Fibroblast of skin of right biceps (primary cell): ENCODE results near the gene ARL8A.
"Not testable (repeated sequence)": the region's sequence is repeated elsewhere in the genome, so short reads cannot be mapped to it uniquely, and the experiment has no call there.

Experiments used
- DNase-seq: peaks from one replicate; pipeline ENCODE4 v3.0.0-alpha.2; 2013

The ARL8A gene

GRCh38 chr1:202156590-202156989 is 12.1 kb upstream of the ARL8A start:
- no peak for DNase-seq

DNA sequence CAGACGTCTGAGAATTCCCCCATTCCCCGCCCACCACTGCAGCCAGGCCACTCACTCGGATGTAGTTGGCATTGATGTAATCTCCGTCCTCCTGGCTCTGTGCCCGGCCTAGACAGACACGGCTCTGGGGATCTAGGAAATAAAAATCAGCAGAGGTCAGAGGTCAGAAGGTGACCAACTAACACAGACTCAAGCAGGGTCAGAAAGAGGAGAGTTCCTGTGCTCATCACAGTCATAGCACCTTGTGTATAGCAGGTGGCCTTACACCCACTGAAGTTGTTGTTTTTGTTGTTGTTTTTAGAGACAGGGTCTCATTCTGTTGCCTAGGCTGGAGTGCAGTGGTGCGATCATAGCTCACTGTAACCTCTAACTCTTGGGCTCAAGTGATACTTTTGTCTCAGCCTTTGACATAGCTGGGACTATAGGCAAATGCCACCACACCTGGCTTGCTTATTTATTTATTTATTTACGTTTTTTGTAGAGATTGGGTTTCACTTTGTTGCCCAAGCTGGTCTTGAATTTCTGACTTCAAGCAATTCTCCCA is 11.0 kb upstream of the ARL8A start:
- DNase-seq, result no peak

- peak; percentile 53 for DNase-seq
These were observed 10.4 kb upstream of the ARL8A start for GRCh38 chr1:202154766-202155477.

DNA sequence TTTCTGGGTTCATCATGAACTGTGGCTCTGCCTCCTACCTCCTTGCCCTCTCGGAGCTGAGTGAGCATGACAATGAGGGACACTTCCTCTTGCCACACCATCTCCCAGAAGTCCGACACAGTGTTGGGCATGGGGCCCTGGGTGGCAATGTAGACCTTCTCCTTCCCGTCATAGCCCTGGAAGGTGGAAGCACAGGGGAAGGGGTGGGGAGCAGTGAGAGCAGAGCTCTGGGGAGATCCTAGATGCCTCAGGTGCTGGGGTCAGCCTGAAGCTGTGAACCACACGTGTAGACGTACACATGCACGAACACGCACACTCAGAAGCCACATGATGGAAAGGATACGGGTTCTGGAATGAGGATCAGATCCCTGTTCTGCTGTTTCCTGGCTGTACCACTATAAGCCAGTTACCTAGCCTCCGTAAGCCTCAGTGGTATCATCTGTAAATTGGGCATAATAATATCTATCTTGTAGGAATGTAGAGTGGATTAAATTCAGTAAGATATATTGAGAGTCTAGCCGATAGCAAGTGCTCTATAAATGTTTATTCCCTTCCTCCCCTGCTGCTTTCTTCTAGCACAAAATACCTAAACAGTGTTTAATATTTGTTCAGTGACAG is 9.7 kb upstream of the ARL8A start:
- no peak for DNase-seq

GRCh38 chr1:202153284-202153683 is 8.7 kb upstream of the ARL8A start:
- no peak for DNase-seq

- no peak for DNase-seq
These were observed 7.9 kb upstream of the ARL8A start for GRCh38 chr1:202152399-202152798.

GRCh38 chr1:202151045-202151444 is 6.5 kb upstream of the ARL8A start:
- no peak for DNase-seq

DNA sequence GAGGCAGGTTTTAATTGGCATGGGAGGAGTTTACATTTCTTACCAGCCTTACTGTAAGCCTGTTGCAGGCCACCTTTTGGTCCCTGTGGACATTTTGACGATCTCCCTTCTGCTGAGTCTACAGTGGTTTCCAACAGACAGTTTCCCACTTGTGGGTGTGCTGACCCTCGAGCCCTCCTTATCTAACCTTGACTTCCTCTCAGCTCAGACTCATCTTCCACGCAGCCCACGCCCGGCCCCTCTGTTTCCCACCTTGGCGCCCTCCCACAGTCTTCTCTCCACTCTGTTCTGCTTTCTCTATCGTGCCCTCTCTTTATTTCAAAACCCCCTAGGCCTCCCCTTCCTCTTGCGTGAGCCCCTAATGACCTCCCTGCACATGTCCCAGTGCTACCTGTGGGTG is 6.1 kb upstream of the ARL8A start:
- no peak for DNase-seq

DNA sequence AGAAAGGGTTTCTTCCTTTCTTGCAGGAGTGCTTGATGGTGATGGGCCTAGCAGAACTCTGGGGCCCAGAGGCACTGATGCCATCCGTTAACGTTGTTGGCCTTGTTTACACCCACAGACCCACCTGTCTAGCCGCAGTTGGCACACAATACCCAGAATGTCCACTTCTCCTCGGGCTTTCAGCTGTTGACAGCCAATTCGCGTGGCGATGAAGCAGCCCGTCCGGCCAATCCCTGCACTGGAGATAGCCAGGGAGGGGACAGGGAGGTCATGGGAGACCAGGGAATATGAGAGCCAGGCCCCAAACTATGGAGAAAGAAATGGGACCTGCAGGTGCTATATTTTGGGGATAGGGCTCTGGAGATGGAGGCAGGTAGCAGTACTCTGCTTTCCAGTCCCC is 5.7 kb upstream of the ARL8A start:
- no peak for DNase-seq

DNA sequence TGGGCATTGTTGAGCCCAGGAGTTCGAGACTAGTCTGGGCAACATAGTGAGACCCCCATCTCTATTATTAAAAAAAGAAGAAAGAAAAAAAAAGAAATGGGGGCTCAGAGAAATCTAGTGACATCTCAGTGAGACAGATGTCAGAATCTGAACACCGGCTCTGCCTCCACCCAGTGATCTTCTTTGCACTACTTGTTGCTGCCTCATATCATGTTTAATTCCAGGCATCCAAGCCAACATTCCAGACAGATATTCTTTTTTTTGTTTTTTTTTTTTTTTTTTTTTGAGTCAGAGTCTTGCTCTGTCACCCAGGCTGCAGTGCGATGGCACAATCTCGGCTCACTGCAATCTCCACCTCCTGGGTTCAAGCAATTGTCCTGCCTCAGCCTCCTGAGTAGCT is 5.0 kb upstream of the ARL8A start:
- DNase-seq, result peak; percentile 26

GRCh38 chr1:202148391-202148790 is 3.9 kb upstream of the ARL8A start:
- no peak for DNase-seq

GRCh38 chr1:202146993-202147392 is 2.5 kb upstream of the ARL8A start:
- DNase-seq, result no peak

DNA sequence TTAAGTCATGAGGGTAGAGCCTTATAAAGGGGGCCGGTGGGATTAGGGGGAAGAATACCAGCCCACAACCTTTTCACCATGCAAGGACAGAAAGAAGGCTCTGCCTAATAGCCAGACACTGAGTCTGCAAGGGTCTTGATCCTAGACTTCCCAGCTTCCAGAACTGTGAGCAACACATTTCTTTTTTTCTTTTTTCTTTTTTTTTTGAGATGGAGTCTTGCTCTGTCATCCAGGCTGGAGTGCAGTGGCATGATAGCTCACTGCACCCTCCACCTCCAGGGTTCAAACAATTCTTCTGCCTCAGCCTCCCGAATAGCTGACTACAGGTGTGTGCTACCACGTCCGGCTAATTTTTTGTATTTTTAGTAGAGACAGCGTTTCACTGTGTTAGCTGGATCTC is 1.7 kb upstream of the ARL8A start:
- DNase-seq, result no peak

- not testable (repeated sequence) for DNase-seq
These were observed 1.2 kb upstream of the ARL8A start for GRCh38 chr1:202145744-202146140.

DNA sequence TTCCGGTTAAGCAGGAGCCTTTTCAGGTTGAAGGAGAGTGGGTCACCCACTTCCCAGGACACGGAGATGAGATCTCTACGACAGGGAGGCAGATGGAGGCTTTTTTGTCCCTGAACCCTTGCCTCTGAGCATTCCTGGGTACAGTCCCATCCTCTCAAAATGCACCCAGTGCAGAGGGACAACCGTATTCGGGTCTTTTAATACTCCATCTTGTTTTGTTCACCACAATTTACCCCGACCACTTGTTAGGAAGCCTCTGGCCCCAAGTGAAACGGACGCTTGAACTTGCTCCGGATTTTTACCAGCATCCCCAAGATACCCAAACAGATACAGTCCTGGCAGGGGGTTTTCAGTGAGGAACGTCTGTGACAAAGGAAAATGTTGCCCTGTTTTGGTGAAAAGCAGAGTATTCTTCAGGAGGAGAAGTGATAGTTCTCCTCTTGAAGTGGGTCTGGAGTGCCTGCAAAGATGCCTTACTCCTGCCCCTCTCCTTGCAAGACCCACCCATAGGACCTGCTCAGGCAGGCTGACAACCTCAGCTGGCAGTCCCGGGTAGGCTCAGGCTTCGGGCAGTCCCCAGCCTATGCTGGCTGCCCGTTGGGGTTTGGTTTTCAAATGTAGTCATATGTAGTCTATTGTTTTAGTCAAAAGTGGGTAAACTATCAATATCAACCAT is 669 bp upstream of the ARL8A start:
- no peak for DNase-seq

GRCh38 chr1:202143768-202144401 is 652 bp downstream of the ARL8A start:
- DNase-seq, result peak; percentile 28

GRCh38 chr1:202143011-202143767 is 1.3 kb downstream of the ARL8A start:
- no peak for DNase-seq

DNA sequence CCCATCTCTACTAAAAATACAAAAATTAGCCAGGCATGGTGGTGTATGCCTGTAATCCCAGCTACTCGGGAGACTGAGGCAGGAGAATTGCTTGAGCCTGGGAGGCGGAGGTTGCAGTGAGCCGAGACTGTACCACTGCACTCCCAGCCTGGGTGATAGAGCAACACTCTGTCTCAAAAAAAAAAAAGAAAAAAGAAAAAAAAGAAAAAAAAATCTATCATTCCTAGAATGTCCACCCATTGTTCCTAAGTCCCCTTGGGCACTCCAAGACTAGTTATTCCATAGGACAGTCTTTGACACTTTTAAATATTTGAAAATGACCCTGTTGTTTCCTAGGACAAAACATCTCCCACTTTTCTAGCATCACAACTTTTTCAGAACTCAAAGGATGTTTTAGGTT is 3.1 kb downstream of the ARL8A start:
- DNase-seq, result not testable (repeated sequence)

DNA sequence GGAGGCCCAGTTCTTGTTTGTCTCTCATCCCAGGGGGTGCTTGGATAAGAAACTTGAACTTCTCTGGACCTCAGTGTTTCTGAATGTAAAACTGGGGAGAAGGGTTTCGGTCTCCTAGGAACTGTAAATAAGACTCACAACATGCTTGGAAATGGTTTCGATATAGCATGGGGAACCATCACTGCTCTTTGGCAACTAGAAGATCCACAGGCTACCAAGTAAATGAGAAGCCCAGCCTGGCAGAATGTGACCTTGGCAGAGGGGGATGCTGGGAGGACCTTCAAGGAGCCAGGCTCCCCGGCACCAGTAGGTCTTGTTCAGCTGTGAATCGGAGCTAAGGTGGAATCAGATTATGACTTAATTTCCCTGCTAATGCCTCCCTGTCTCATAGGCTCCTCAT is 3.7 kb downstream of the ARL8A start:
- no peak for DNase-seq

GRCh38 chr1:202135221-202135721 is 9.3 kb downstream of the ARL8A start:
- DNase-seq, result peak; percentile 45

GRCh38 chr1:202134645-202135172 is 9.8 kb downstream of the ARL8A start:
- no peak for DNase-seq

DNA sequence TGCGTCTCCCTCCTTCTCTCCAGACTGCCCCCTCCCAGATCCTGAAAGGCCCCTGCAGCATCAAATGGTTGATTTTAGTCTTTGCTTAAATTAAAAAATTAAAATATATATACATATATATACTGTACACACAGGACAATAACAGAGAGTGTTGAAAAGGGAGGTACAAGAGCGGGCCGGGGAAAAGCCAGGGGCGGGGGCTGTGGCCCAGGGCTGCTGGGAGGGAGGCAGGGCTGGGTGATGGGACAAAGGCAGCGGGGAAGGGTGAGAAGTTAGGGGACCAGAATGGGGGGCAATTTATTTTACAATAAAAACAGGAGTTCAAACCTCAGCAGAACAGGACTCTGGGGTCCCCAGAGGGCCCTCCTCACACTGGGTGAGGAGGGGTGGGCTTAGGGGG is 10.5 kb downstream of the ARL8A start:
- DNase-seq, result no peak
